ENCODE results near the gene ID2.
"Not testable (repeated sequence)": the region's sequence is repeated elsewhere in the genome, so short reads cannot be mapped to it uniquely, and the experiment has no call there.

ID2 gene

DNA sequence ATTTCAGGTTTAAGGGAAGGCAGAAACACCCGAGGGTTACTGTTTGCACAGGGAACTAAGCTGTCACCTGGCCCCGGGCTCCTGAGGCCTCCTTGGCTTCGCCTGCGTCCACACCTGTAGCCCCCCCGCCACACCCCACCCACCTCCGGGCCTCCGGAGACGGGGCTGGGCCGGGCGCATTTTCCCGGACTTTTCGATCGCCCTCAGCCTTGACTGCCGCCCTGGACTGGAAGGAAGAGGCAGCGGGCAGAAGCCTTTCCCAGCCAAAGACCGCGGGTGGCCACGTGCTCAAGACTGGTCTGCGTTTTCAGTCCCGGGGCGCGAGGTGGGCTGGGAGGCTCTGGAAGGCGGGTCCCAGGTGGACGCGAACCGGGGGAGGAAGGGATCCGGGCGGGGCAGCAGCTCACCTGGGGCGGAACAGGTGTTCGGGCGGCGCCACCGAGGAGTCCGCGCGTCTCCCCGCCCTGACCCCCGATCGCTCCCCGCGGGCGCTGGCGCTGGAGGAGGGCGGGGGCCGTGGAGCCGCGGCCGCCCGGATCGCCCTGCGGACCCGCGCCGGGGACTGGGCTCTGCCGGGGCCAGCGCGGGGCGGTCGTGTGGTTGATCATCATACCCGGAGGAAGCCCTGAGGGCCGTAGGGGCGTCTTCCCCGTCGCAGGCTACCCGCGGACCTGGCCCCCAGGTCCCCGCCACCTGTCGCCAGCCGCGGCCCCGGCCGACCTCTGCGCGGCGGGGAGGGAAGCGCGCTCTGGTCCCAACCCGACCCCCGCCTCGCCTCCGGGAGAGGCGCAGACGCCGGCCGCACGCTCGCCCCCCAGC, 3.2 kb downstream of the ID2 start:
- DNase-seq (ENCODE audit: low read depth in 3 of 3): peak in 2 of 3 donors; percentile 41 to 56

DNA sequence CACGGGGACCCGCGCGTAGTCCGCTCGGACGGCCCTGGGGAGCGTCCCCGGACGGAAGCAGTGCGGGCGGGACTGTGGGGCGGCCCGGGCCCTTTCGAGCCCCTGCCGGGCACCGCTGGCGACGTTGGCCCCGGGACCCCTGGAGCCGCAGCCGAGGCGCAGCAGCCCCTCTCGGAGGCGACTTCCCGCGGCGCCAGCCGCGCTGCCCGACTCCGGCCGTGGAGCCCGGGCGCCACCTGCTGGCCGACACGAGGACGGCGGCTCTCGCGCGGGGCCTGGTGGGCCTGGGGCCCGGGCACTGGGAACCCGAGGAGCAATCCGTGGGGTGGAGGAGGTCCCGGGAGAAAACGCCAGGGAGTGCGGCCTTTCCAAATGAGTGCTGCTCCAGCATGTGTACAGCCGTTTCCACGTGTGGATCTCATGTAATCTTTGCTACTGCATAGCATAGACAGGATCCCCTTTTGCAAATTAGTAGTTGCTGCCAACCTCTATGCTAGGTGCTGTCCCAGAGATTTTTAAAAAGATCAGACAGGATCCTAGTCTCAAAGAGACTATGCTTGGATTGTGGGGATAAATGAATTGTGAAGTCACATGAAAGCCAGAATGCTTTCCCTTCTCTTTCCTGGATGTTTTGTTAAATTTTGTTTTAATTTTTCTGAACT, 4.0 kb downstream of the ID2 start:
- peak in 2 of 3 donors; percentile 53 to 70 for DNase-seq (ENCODE audit: low read depth in 3 of 3)

DNA sequence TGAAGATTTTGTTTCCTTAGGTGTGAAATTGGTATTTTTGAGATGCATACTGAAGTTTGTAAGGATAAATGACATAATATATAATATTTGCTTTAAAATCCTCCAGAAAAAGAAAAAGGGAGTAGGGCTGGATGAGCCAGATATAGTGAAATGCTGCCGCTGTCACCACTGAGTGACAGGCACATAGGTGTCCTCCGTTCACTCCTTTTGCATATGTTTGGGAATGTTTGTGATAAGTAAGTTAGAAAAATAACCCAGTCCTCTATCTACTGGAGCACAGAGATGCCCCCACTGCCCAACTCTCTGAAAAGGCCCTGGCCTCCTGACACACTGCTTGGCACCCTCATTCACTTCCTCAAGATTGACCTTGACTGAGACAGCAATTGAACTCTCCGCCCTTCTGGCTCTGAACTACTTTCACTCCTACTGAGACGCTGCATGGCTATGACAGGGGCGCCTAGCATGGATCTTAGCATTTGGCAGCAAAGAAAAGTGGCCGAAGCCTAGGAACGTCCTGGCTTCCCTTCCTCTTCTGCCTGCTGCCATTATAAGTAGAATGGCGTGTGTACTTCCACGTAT, 10.1 kb downstream of the ID2 start:
- DNase-seq (ENCODE audit: low read depth in 3 of 3): no peak

GRCh38 chr2:8692783-8693156, 10.9 kb downstream of the ID2 start:
- DNase-seq (ENCODE audit: low read depth in 3 of 3): no peak

GRCh38 chr2:8693157-8693821, 11.4 kb downstream of the ID2 start:
- peak in 1 of 3 donors; percentile 51 for DNase-seq (ENCODE audit: low read depth in 3 of 3)

DNA sequence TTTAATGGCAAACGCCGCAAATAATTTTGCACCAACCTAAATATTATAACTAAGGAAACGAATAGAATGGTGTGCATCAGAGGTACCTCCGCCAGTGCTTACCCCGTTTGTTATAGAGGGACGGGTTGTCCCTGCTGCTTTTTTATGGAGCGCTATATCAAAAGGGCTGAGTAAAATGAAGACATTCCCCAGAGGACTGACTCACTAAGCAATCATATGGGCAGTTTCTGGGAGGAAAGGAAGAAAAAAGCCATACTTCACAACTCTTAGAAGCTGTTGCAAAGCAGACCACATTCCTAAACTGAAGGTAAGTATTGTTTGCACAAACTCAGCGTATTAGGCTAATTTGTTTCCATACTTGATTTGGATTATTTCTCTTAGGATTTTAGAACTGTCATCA, 12.9 kb downstream of the ID2 start:
- DNase-seq (ENCODE audit: low read depth in 3 of 3): no peak

DNA sequence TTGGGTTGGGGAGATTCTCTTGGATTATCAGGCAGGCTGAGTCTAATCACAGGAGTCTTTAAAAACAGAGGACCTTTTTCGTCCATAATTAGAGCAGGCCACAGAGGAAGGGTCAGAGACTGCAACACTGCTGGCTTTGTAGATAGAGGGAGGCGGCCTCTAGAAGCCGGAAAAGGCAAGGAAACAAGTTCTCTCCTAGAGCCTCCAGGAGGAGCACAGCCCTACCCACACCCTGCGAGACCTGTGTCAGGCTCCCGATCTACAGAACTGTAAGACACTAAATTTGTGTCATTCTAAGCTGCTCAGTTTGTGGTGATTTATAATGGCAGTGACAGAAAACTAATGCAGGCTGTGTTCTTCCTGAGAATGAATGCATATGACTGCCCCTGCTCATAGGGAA, 15.3 kb downstream of the ID2 start:
- no peak for DNase-seq (ENCODE audit: low read depth in 3 of 3)

DNA sequence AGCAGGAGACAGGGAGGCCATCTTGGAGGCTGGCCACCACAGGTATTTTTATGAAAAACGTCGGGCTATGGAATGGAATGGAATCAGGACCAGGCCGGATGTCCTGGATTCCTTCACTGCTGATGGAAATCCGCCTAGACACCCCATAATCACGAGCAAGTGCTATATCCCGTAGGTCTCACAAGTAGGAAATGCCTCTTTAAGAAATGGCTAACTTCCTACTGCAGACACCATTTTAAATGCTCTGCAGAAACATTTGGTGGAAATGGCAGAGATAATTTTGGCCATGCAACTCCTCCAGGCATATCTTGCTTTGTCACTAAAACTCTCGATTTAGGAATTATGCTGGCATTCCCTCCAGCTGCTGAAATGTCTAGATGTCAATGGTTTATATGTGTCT, 18.0 kb downstream of the ID2 start:
- DNase-seq (ENCODE audit: low read depth in 3 of 3): no peak

DNA sequence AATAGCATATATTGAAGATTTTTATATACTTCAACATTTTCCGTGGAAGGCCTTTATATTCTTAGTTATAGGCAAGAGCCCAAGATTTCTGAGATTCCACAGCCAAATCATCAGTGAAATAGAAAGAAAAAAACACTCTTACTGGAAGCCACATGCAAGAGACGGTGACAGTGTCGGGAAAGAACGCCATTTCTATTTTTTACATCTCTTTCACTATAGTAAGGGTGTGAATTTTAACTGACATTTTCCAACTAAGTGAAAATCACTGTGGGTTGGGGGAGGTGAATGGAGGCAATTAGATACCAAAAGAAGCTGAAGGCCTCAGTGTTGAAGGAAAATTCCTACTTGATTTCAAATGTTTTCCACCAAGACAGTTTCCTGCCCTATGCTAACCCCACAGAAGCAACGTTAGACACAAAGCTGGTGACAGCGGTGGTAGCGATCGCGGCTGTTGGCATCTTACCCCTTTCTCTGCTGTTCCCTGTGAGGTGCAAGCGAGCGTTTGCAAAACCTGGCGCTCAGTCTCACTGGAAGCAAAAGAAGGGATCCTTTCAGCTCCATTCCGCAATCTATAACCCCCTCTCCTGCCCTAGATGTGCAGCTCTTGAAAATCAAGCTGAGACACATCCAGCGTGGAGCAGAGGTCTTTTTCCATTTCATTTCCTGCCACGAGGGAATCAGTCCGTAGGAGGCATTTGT, 20.0 kb downstream of the ID2 start:
- no peak for DNase-seq (ENCODE audit: low read depth in 3 of 3)

DNA sequence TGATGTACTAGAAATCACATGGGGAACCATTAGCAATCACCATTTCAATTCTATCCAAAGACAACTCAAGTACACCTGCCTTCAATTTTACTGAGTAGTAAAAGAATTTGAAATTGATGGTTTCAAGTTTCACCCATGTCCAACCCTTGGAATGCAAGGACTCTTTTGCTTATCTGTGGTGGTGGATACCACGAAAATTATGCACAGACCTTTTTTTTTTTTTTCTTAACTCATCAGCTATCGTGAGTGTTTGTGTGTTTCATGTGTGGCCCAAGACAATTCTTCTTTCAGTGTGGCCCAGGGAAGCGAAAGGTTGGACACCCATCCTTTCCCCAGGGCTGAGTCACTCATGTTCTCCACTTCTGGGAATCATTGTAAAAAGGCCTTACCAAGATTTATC, 23.1 kb downstream of the ID2 start:
- no peak for DNase-seq (ENCODE audit: low read depth in 3 of 3)

- DNase-seq (ENCODE audit: low read depth in 3 of 3): no peak
These were observed 27.8 kb downstream of the ID2 start for GRCh38 chr2:8709611-8710010.

GRCh38 chr2:8710951-8711350, 29.1 kb downstream of the ID2 start:
- DNase-seq (ENCODE audit: low read depth in 3 of 3): no peak

DNA sequence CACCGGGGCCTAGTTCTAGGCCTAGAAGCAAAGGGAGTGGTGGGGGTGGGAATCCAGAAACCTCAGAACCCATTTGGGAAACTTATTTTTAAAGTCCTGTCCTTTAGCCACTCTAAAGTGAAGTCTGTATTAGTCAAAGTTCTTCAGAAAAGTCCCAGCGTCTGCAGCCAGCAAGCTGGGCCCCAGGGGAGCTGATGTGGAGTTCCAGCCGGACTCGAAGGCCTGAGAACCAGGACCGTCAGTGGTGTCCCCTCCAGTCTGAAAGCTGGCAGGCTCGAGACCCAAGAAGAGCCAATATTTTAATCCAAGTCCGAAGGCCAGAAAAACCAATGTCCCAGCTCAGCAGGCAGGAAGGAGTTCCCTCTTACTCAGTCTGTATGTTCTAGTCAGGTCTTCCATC, 32.4 kb downstream of the ID2 start:
- no peak for DNase-seq (ENCODE audit: low read depth in 3 of 3)

DNA sequence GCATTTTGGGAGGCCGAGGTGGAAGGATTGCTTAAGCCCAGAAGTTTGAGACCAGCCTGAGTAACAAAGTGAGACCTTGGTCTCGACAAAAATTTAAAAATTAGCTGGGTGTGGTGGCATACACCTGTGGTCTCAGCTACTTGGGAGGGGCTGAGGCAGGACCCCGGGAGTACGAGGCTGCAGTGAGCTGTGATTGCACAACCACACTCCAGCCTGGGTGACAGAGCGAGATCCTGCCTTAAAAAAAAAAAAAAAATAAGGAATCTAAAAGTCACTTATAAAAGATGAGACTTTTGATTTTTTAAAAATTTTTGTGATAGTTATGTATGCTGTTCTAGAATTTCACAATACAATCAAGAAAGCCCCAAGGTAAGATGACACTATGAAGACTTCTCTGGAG, 33.1 kb downstream of the ID2 start:
- DNase-seq (ENCODE audit: low read depth in 3 of 3): no peak

GRCh38 chr2:8719528-8719927, 37.7 kb downstream of the ID2 start:
- no peak for DNase-seq (ENCODE audit: low read depth in 3 of 3)

GRCh38 chr2:8720741-8721140, 38.9 kb downstream of the ID2 start:
- no peak for DNase-seq (ENCODE audit: low read depth in 3 of 3)

GRCh38 chr2:8721410-8721809, 39.6 kb downstream of the ID2 start:
- no peak for DNase-seq (ENCODE audit: low read depth in 3 of 3)

DNA sequence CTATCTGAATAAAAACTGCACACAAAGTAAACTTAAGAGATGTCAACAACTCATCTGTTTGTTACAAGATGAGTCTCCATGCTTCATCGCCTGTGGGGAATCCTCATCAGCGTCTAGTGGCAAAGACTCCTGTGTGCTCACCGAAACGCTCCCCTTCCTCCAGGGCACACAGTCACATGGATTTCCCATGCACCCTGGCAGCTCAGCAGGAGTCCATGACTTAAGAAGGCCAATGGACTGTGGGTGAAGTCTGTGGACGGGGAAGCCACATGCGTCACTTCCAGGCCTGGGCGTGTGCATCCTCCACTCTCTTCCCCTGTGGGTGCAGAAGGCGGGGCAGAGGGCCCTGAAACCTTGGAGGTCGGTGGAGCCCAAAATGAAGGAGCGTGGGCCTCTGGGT, 41.1 kb downstream of the ID2 start:
- DNase-seq (ENCODE audit: low read depth in 3 of 3): no peak

- DNase-seq (ENCODE audit: low read depth in 3 of 3): no peak
These were observed 44.0 kb downstream of the ID2 start for GRCh38 chr2:8725838-8726237.

DNA sequence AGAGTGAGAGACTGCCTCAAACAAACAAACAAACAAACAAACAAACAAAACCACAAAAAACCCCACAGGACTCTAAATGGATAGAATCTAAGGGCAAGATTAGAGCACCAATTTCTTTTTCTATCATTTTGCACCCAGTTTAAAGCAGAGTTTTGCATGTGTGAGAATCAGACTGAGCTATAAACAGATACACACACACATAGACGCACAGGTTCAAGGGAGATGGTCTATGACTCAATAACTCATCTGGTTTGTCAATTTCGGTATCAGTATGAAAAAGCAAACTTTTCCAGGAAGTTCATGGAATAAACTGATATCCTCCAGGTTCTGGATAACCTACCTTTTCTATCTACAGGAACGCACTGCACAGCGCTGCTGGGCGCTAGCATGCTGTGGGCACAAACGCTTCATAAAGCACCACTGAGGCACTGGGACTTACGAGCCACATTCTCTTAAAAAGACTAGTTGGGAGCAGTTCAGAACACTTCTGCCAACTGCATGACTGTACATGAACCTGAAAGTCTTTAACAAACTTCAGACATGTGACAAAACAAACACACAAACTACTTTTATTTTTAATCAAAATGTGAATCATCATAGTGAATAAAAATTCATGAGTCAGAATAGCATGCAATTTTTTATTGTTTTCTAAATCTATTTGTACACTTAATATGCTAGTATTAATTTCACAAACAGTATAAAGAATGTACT, 46.6 kb downstream of the ID2 start:
- DNase-seq (ENCODE audit: low read depth in 3 of 3): no peak

DNA sequence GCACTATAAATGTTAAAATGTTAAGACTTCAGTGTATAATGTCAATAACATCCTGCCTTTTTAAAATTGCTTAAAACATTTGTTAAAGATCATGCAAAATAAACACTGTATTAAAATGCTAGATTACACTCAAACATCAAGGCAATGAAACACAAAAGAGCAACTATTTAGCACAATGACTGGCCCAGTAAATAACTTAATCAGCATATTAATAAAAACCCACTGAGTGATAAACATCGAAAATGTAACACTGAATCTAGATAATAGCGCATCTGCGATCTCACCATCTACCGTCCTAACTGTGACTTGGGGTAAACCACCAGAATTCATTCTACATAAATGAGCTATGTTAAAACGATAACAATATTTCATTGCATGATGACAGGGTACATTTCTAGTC, 47.2 kb downstream of the ID2 start:
- not testable (repeated sequence) for DNase-seq (ENCODE audit: low read depth in 3 of 3)
